Type B pancreatic cell (in vitro differentiated cells): Measurements from ENCODE around the gene TPK1. TPM values are rescaled to one million over a fixed set of nuclear protein-coding genes. Genes with fewer than 3 reads are reported as not detected.
A peak's percentile ranks its signal among the peaks of the same experiment; 100 is the strongest.
"Not testable (repeated sequence)": the region's sequence is repeated elsewhere in the genome, so short reads cannot be mapped to it uniquely, and the experiment has no call there.

ENCODE experiments used
- DNase-seq: peaks from one replicate; pipeline ENCODE4 v3.0.0; 2021; ENCODE audit warnings: mixed read lengths; ENCODE audit not compliant: unreplicated experiment; ENCODE audit errors: extremely low spot score
- H3K27ac Mint-ChIP-seq: 2 replicates; pipeline ENCODE4 v1.8.0; 2021; ENCODE audit warnings: mild to moderate bottlenecking, mixed read lengths
- H3K27me3 Mint-ChIP-seq: 2 replicates; pipeline ENCODE4 v1.8.0; 2021; ENCODE audit warnings: mixed read lengths
- H3K36me3 Mint-ChIP-seq: 2 replicates; pipeline ENCODE4 v1.8.0; 2021; ENCODE audit warnings: mixed read lengths
- H3K4me1 Mint-ChIP-seq: one replicate; pipeline ENCODE4 v1.8.0; 2021; ENCODE audit warnings: mixed read lengths; ENCODE audit not compliant: unreplicated experiment
- H3K4me3 Mint-ChIP-seq: 2 replicates; pipeline ENCODE4 v1.8.0; 2021; ENCODE audit warnings: mild to moderate bottlenecking, mixed read lengths
- H3K9me3 Mint-ChIP-seq: 2 replicates; pipeline ENCODE4 v1.8.0; 2021; ENCODE audit warnings: mixed read lengths
- CTCF ChIP-seq: fragments of 200-600 bp; sonication (generic); conservative IDR thresholded peaks from 2 replicates; pipeline ENCODE4 v1.5.0; 2021; ENCODE audit warnings: antibody characterized with exemption, mild to moderate bottlenecking
- total RNA-seq: library from RNA; stranded (reverse); gene quantifications from 2 replicates; pipeline ENCODE4 v1.2.1, GENCODE V29; 2021; ENCODE audit warnings: low replicate concordance

Gene TPK1
- total RNA-seq, 1 donor from 2014 or later: 3.2 TPM

GRCh38 chr7:144437370-144438191 is 398.3 kb downstream of the TPK1 start:
- H3K4me3 Mint-ChIP-seq: no peak overlapping the region
- no peaks in the 10 kb centered on the region for H3K27me3 Mint-ChIP-seq
- DNase-seq: no peak
- no peaks in the 10 kb centered on the region for H3K4me1 Mint-ChIP-seq
- H3K36me3 Mint-ChIP-seq: no peaks in the 10 kb centered on the region
- no peaks in the 10 kb centered on the region for H3K9me3 Mint-ChIP-seq
- no peak overlapping the region for H3K27ac Mint-ChIP-seq
- peak; percentile 78 for TF ChIP-seq CTCF

- H3K36me3 Mint-ChIP-seq: no peaks in the 10 kb centered on the region
- no peaks in the 10 kb centered on the region for H3K4me1 Mint-ChIP-seq
- TF ChIP-seq CTCF: no peak
- H3K4me3 Mint-ChIP-seq: no peak overlapping the region
- DNase-seq: no peak
- no peaks in the 10 kb centered on the region for H3K9me3 Mint-ChIP-seq
- H3K27ac Mint-ChIP-seq: no peak overlapping the region
- no peaks in the 10 kb centered on the region for H3K27me3 Mint-ChIP-seq
Measured at GRCh38 chr7:144436500-144436899, 399.4 kb downstream of the TPK1 start.

GRCh38 chr7:144428431-144428830 is 407.4 kb downstream of the TPK1 start:
- H3K4me1 Mint-ChIP-seq: no peaks in the 10 kb centered on the region
- H3K9me3 Mint-ChIP-seq: peaks cover 21% of the 10 kb centered on the region
- no peak overlapping the region for H3K27ac Mint-ChIP-seq
- no peaks in the 10 kb centered on the region for H3K27me3 Mint-ChIP-seq
- no peak for DNase-seq
- no peaks in the 10 kb centered on the region for H3K36me3 Mint-ChIP-seq
- no peak for TF ChIP-seq CTCF
- no peak overlapping the region for H3K4me3 Mint-ChIP-seq

- H3K9me3 Mint-ChIP-seq: peaks cover 21% of the 10 kb centered on the region
- not testable (repeated sequence) for H3K27ac Mint-ChIP-seq, DNase-seq, H3K36me3 Mint-ChIP-seq, H3K4me3 Mint-ChIP-seq, H3K4me1 Mint-ChIP-seq, H3K27me3 Mint-ChIP-seq
Measured at GRCh38 chr7:144427539-144427938, 408.3 kb downstream of the TPK1 start.

- peak overlapping the region; percentile 55 for H3K27ac Mint-ChIP-seq
- not testable (repeated sequence) for H3K27me3 Mint-ChIP-seq, H3K9me3 Mint-ChIP-seq, H3K36me3 Mint-ChIP-seq, H3K4me3 Mint-ChIP-seq, DNase-seq, H3K4me1 Mint-ChIP-seq
Measured at GRCh38 chr7:144418931-144419330, 416.9 kb downstream of the TPK1 start.

- H3K4me1 Mint-ChIP-seq: no peaks in the 10 kb centered on the region
Measured at GRCh38 chr7:144416341-144416740, 419.5 kb downstream of the TPK1 start.

More at GRCh38 chr7:144416341-144416740, 419.5 kb downstream of the TPK1 start:
- Mint-ChIP-seq H3K27ac (peak overlapping the region; percentile 3), H3K9me3 (no peaks in the 10 kb centered on the region), H3K4me3 (no peak overlapping the region), H3K36me3 (no peaks in the 10 kb centered on the region), H3K27me3 (no peaks in the 10 kb centered on the region)
- DNase-seq: no peak
- no peak for TF ChIP-seq CTCF
